Activated CD8-positive, alpha-beta memory T cell treated with anti-CD3 and anti-CD28 coated beads, Interleukin-2, amount 10 ng/mL, durations not matched to agents 7 days and 5 days (primary cell): Measurements from ENCODE around the gene RHEB. TPM values are rescaled to one million over a fixed set of nuclear protein-coding genes. Genes with fewer than 3 reads are reported as not detected.
A peak's percentile ranks its signal among the peaks of the same experiment; 100 is the strongest.

ENCODE experiments used
- ATAC-seq: fragments of 150-1000 bp; cut with Tn5 transposase; one replicate; pipeline ENCODE4 v1.10.0; 2021; ENCODE audit warnings: moderate library complexity
- CTCF ChIA-PET: fragments of 350-600 bp; sonication (Branson Sonifier 250); formaldehyde crosslinking; loops from one replicate; lab custom pipeline; 2021; ENCODE audit warnings: antibody characterized with exemption; lab: Charles Lee
- DNase-seq: peaks from one replicate; pipeline ENCODE4 v3.0.0-alpha.2; 2020
- H3K27ac Mint-ChIP-seq: one replicate; pipeline ENCODE4 v1.8.0; 2021; ENCODE audit warnings: mild to moderate bottlenecking, mixed read lengths
- H3K27me3 Mint-ChIP-seq: one replicate; pipeline ENCODE4 v1.8.0; 2021; ENCODE audit warnings: mixed read lengths
- H3K36me3 Mint-ChIP-seq: one replicate; pipeline ENCODE4 v1.8.0; 2021; ENCODE audit warnings: mild to moderate bottlenecking, mixed read lengths
- H3K4me1 Mint-ChIP-seq: one replicate; pipeline ENCODE4 v1.8.0; 2021; ENCODE audit warnings: mixed read lengths
- H3K4me3 Mint-ChIP-seq: one replicate; pipeline ENCODE4 v1.8.0; 2021; ENCODE audit warnings: mild to moderate bottlenecking, moderate library complexity, mixed read lengths
- H3K9me3 Mint-ChIP-seq: one replicate; pipeline ENCODE4 v1.8.0; 2022; ENCODE audit warnings: low read depth, mixed read lengths
- total RNA-seq, 2 experiments: library from RNA; stranded (reverse); gene quantifications; one replicate each; pipeline ENCODE4 v1.2.3, GENCODE V29; 2021

RHEB gene
- total RNA-seq, 2 experiments from 2014 or later: 66.2 to 73.0 TPM

DNA sequence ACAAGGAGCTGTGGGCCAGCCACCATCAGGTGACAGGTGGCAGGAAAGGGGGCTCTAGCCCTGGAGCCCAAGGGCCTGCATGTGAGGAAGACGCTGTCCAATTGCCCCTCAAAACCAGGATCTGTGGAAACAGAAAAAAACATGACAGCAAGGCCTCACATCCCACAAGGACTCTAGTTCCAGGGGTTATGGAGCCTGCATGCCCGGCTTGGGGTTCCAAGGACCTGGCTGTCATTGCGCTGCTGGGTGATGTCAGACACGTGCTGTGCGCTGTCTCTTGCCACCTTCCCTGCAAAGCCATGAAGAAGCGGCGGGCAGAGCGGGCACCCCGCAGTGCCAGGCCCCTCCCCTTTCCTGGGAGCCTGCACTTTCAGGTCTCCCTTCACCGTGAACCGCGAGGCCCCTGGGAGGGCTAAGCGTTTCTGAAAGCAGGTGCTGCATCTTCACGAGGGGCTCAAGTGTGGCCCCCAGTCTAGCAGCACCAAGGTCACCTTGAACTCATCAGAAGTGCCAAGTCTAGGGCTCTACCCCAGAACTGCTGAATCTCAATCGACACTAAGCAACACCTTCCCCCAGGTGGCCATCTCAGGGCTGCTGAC, 64.7 kb downstream of the RHEB start:
- Mint-ChIP-seq H3K4me1 (peaks cover 17% of the 10 kb centered on the region), H3K27ac (no peak overlapping the region), H3K9me3 (no peaks in the 10 kb centered on the region), H3K27me3 (peaks cover 37% of the 10 kb centered on the region), H3K4me3 (no peak overlapping the region), H3K36me3 (no peaks in the 10 kb centered on the region)
- CTCF ChIA-PET: no interaction called here
- DNase-seq: no peak
- ATAC-seq: no peak

- peaks cover 34% of the 10 kb centered on the region for H3K27me3 Mint-ChIP-seq
- ATAC-seq (no peak), DNase-seq (no peak)
- H3K9me3 Mint-ChIP-seq: no peaks in the 10 kb centered on the region
- CTCF ChIA-PET: interaction anchor here (1.2 to 1.4 kb wide), 3 partner anchors 86 to 140 kb away, joined by 5 read pairs; no protein-coding TSS in a partner anchor
- no peak overlapping the region for H3K4me3 Mint-ChIP-seq
- H3K36me3 Mint-ChIP-seq: no peaks in the 10 kb centered on the region
- no peak overlapping the region for H3K27ac Mint-ChIP-seq
- H3K4me1 Mint-ChIP-seq: peaks cover 19% of the 10 kb centered on the region
Observed at GRCh38 chr7:151454305-151454704, 65.4 kb downstream of the RHEB start.

- Mint-ChIP-seq H3K27ac (no peak overlapping the region), H3K27me3 (peaks cover 31% of the 10 kb centered on the region), H3K9me3 (no peaks in the 10 kb centered on the region), H3K4me1 (peaks cover 19% of the 10 kb centered on the region), H3K4me3 (no peak overlapping the region), H3K36me3 (no peaks in the 10 kb centered on the region)
- DNase-seq (peak; percentile 72), ATAC-seq (peak; percentile 40)
- CTCF ChIA-PET: interaction anchor here (1.2 to 1.8 kb wide), 4 partner anchors 11 to 139 kb away, joined by 3 to 5 read pairs (median 5); no protein-coding TSS in a partner anchor
Observed at GRCh38 chr7:151453326-151453791, 66.3 kb downstream of the RHEB start.

DNA sequence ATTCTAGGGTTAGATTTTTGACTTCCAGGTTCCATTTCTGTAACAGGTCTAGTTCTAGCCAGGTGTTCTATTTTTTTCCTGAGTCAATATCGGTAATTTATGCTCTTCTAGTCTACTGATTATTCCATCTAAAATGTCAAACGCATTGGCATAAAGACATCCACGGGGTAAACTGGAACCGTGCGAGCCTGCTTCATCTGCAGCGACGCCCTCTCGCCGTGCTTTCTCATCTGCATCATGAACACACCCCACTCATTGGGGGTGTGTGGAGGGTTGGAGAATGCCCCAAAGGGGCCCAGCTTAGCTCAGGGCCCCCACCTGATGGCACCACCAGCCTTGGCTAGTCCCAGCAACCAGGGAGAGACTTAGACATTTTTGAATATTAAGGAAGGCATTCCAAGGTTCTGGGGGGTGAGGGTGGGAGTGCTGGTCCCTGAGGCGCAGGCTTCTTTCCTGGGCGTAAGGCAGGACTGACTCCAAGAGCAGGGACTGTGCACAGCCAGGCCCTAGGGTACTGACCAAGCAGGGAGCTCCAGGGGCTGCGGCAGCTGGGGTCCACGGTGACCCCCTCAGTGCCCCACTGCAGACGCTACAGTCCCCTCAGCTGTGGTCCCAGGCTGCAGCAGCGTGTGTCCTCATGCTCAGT, 66.9 kb downstream of the RHEB start:
- DNase-seq (no peak), ATAC-seq (no peak)
- Mint-ChIP-seq H3K9me3 (no peaks in the 10 kb centered on the region), H3K4me1 (peaks cover 19% of the 10 kb centered on the region), H3K27me3 (peaks cover 28% of the 10 kb centered on the region), H3K36me3 (no peaks in the 10 kb centered on the region), H3K27ac (no peak overlapping the region), H3K4me3 (no peak overlapping the region)
- CTCF ChIA-PET: interaction anchor here (1.2 to 1.8 kb wide), 4 partner anchors 12 to 138 kb away, joined by 3 to 5 read pairs (median 5); no protein-coding TSS in a partner anchor

GRCh38 chr7:151451626-151452571, 67.8 kb downstream of the RHEB start:
- H3K9me3 Mint-ChIP-seq: no peaks in the 10 kb centered on the region
- no peak overlapping the region for H3K27ac Mint-ChIP-seq
- peaks cover 28% of the 10 kb centered on the region for H3K27me3 Mint-ChIP-seq
- ATAC-seq: no peak
- H3K36me3 Mint-ChIP-seq: no peaks in the 10 kb centered on the region
- CTCF ChIA-PET: interaction anchor here (1.0 to 6.0 kb wide), 3 partner anchors 13 to 82 kb away, joined by 3 to 151 read pairs (median 3); no protein-coding TSS in a partner anchor
- H3K4me3 Mint-ChIP-seq: no peak overlapping the region
- DNase-seq: no peak
- H3K4me1 Mint-ChIP-seq: peaks cover 12% of the 10 kb centered on the region

DNA sequence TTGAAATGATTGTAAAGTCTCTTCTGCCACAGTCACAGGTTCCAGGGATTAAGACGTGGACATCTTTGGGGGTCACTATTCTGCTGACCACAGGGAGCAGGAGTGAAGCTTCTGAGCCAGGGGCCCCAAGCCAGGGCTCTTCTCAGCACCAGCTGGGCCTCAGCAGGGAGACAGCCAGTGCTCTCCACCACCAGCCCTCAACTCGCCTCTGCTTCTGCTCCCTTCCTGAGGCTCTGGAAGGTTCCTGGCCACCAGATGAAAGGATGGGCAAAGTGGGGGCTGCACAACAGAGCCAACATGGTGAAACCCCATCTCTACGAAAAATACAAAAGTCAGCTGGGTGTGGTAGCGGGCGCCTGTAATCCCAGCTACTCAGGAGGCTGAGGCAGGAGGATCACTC, 68.5 kb downstream of the RHEB start:
- H3K4me1 Mint-ChIP-seq: peaks cover 12% of the 10 kb centered on the region
- H3K27me3 Mint-ChIP-seq: peaks cover 28% of the 10 kb centered on the region
- DNase-seq (no peak), ATAC-seq (no peak)
- CTCF ChIA-PET: interaction anchor here (1.0 to 6.0 kb wide), 3 partner anchors 17 to 81 kb away, joined by 3 to 151 read pairs (median 23); no protein-coding TSS in a partner anchor
- H3K4me3 Mint-ChIP-seq: no peak overlapping the region
- H3K9me3 Mint-ChIP-seq: no peaks in the 10 kb centered on the region
- no peak overlapping the region for H3K27ac Mint-ChIP-seq
- no peaks in the 10 kb centered on the region for H3K36me3 Mint-ChIP-seq

GRCh38 chr7:151449990-151450389, 69.7 kb downstream of the RHEB start:
- H3K4me3 Mint-ChIP-seq: no peak overlapping the region
- H3K9me3 Mint-ChIP-seq: no peaks in the 10 kb centered on the region
- peaks cover 28% of the 10 kb centered on the region for H3K27me3 Mint-ChIP-seq
- no peak overlapping the region for H3K27ac Mint-ChIP-seq
- DNase-seq (no peak), ATAC-seq (no peak)
- H3K4me1 Mint-ChIP-seq: peaks cover 6% of the 10 kb centered on the region
- CTCF ChIA-PET: interaction anchor here (0.7 to 6.0 kb wide), 14 partner anchors 16 to 309 kb away, joined by 3 to 151 read pairs (median 12); no protein-coding TSS in a partner anchor
- H3K36me3 Mint-ChIP-seq: no peaks in the 10 kb centered on the region

DNA sequence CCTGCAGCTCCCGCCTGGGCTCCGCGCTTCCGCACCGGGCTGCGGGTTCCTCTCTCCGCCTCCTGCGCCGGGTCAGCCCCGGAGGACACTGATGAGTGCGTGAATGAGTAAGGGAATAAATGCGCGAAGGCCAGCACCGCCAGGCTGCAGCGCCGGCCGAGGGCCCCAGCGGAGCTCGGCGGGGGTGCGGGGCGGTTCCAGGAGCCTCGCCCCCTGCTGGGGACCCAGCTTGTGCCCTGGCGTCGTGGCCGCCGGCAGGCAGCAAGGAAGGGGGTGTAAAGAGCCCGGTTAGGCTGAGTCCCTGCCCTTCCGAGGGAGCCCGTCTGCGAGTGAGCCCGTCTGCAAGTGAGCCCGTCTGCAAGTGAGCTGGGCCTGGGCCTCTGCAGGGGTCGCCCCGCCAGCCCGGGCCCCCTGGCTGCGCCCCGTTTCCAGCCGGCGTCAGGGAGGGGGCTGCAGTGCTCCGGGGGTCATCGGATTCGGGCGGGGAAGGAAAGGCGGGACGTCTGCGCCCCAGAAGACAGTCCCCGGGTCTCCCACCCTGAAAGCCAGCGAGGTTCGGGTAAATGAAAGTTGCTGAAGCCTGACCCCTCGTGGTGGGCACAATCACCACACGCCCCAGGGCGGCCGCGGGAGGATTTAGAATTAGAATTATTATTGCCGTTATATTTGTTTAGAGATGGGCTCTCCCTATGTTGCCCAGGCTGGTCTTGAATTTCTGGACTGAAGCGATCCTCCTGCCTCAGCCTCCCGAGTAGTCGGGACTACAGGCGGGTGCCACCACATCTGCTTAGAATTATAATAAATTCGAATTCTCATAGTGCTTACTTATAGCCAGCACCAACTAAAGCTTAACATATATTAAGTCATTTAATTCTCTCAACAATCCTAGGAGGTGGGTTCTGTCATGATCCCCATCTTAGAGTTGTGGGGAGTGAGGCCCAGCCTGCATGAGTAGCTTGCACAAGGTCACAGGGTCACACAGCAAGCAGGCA, 71.1 kb downstream of the RHEB start:
- H3K4me1 Mint-ChIP-seq: peaks cover 6% of the 10 kb centered on the region
- peak; percentile 90 for ATAC-seq
- H3K36me3 Mint-ChIP-seq: no peaks in the 10 kb centered on the region
- H3K27me3 Mint-ChIP-seq: peaks cover 28% of the 10 kb centered on the region
- H3K4me3 Mint-ChIP-seq: peak overlapping the region; percentile 49
- H3K27ac Mint-ChIP-seq: no peak overlapping the region
- no peaks in the 10 kb centered on the region for H3K9me3 Mint-ChIP-seq
- CTCF ChIA-PET: interaction anchor here (0.7 to 6.0 kb wide), 51 partner anchors 8 to 335 kb away, joined by 3 to 151 read pairs (median 4); partner anchors contain the start of genes CRYGN, RHEB and WDR86
- peak; percentile 84 for DNase-seq

DNA sequence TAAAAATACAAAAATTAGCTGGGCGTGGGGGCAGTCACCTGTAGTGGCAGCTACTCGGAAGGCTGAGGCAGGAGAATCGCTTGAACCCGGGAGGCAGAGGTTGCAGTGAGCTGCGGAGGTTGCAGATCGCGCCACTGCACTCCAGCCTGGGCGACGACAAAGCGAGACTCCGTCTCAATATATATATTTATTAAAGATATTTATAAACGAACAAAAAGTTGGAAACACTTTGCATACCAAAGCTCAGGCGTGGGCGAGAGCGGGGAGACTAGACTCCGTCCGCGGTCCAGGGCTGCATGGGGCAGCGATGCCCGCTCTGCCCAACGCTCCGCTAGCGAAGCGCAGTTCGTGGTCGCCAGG, 71.8 kb downstream of the RHEB start:
- no peak for ATAC-seq
- CTCF ChIA-PET: interaction anchor here (0.7 to 6.0 kb wide), 36 partner anchors 8 to 315 kb away, joined by 3 to 151 read pairs (median 4); partner anchors contain the start of genes CRYGN, RHEB and WDR86
- H3K27me3 Mint-ChIP-seq: peaks cover 24% of the 10 kb centered on the region
- H3K4me1 Mint-ChIP-seq: peaks cover 2% of the 10 kb centered on the region
- H3K9me3 Mint-ChIP-seq: no peaks in the 10 kb centered on the region
- DNase-seq: no peak
- no peaks in the 10 kb centered on the region for H3K36me3 Mint-ChIP-seq
- peak overlapping the region; percentile 49 for H3K4me3 Mint-ChIP-seq
- H3K27ac Mint-ChIP-seq: no peak overlapping the region

DNA sequence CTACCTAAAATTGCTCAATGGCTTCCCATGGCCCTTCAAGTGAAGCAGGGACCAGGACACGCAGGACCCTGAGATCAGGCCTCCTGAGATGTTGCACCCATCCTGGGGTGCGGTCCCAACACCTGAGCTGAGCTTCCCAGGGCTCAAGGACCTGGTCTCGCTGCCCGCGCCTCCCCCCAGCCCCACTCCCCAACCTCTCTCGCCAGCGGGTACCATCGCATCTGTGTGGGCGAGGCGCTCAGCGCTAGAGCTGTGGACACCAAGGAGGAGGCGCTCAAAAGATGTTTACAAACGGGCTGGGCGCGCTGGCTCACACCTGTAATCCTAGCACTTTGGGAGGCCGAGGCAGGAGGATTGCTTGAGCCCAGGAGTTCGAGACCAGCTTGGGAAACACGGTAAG, 72.4 kb downstream of the RHEB start:
- Mint-ChIP-seq H3K27ac (no peak overlapping the region), H3K27me3 (peaks cover 21% of the 10 kb centered on the region), H3K9me3 (no peaks in the 10 kb centered on the region), H3K36me3 (no peaks in the 10 kb centered on the region), H3K4me1 (peaks cover 2% of the 10 kb centered on the region), H3K4me3 (no peak overlapping the region)
- DNase-seq (no peak), ATAC-seq (no peak)
- CTCF ChIA-PET: interaction anchor here (0.7 to 6.0 kb wide), 16 partner anchors 10 to 186 kb away, joined by 3 to 151 read pairs (median 12); no protein-coding TSS in a partner anchor

DNA sequence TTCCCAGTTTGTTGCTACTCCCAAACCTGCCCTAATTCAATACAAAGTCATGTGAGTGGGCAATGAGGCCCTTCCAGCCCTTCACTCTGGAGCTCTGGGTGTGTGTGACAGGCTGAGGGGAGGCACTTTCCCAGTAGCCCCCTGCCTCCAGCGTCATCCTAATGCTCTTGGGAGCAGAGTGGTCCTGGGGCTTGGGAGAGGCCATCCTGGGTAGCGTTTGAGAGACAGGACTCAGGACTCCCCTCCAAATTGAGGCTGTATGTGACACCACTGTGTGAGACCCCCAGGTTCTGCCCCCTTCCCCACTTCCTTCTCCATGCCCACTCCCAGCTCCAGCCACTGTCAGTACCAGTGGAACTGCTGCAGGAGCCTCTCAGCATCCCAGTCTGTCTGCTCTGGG, 73.3 kb downstream of the RHEB start:
- Mint-ChIP-seq H3K27ac (no peak overlapping the region), H3K4me3 (no peak overlapping the region), H3K9me3 (no peaks in the 10 kb centered on the region), H3K36me3 (no peaks in the 10 kb centered on the region), H3K27me3 (peaks cover 20% of the 10 kb centered on the region), H3K4me1 (peaks cover 8% of the 10 kb centered on the region)
- CTCF ChIA-PET: interaction anchor here (3.0 to 6.0 kb wide), 3 partner anchors 9 to 131 kb away, joined by 14 to 151 read pairs (median 48); no protein-coding TSS in a partner anchor
- ATAC-seq (no peak), DNase-seq (no peak)

DNA sequence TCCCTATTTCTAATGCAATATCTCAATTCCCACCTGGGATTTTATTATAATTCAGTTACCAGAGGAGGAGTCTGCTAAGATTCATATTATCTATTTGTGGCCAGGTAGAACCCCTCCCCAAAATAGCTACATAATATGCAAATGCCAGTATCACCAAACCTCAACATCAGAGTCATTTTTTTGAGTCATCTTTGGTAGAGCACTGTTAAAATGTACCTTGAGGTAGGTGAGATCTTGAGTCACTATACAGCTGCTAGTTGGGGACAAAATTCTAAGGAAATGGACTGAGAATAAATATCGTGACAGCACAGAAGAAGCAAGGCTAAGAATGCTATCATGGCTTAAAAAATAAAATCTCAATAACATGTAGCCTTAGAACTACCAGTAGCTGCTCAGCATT, 75.1 kb downstream of the RHEB start:
- Mint-ChIP-seq H3K36me3 (no peaks in the 10 kb centered on the region), H3K4me3 (no peak overlapping the region), H3K9me3 (no peaks in the 10 kb centered on the region), H3K4me1 (peaks cover 19% of the 10 kb centered on the region), H3K27me3 (peaks cover 12% of the 10 kb centered on the region), H3K27ac (no peak overlapping the region)
- CTCF ChIA-PET: interaction anchor here (0.8 to 2.6 kb wide), 5 partner anchors 10 to 315 kb away, joined by 3 to 11 read pairs (median 4); no protein-coding TSS in a partner anchor
- ATAC-seq (no peak), DNase-seq (no peak)
